GM12878 (cell line): ENCODE results near the gene METTL4.

Experiments
- BHLHE40 ChIP-seq, 2 experiments: fragments of 450-650 bp in 1 of 2; IDR thresholded peaks; 2 replicates each; pipeline ENCODE4 v1.6.1; 2011 to 2017; ENCODE audit warnings: low read depth in 2 of 2, borderline replicate concordance in 1 of 2, improper control_type of control experiment in 1 of 2, low read length in 1 of 2, mild to moderate bottlenecking in 1 of 2
- DPF2 ChIP-seq: fragments of 450-650 bp; IDR thresholded peaks from 2 replicates; pipeline ENCODE4 v1.6.1; 2017; ENCODE audit warnings: mild to moderate bottlenecking
- EP300 ChIP-seq, 2 experiments: fragments of 150-350 bp in 1 of 2; IDR thresholded peaks; 2 replicates each; pipeline ENCODE4 v1.6.1; 2011 to 2012; ENCODE audit warnings: low read depth in 2 of 2, low read length in 2 of 2, borderline replicate concordance in 1 of 2, improper control_type of control experiment in 1 of 2, inconsistent platforms in 1 of 2; ENCODE audit not compliant: control insufficient read depth in 1 of 2
- EZH2 ChIP-seq: IDR thresholded peaks from 2 replicates; pipeline ENCODE4 v1.6.1; 2012; ENCODE audit warnings: low read depth, mild to moderate bottlenecking, control low read depth, inconsistent platforms, low read length, borderline replicate concordance; ENCODE audit not compliant: control insufficient read depth
- POLR2AphosphoS2 ChIP-seq: IDR thresholded peaks from 2 replicates; pipeline ENCODE4 v1.6.1; 2011; ENCODE audit warnings: low read depth, mild to moderate bottlenecking, low read length, improper control_type of control experiment, moderate library complexity
- TCF7 ChIP-seq: IDR thresholded peaks from 2 replicates; pipeline ENCODE4 v1.6.1; 2014; ENCODE audit warnings: antibody characterized with exemption, borderline replicate concordance
- ZNF384 ChIP-seq: IDR thresholded peaks from 2 replicates; pipeline ENCODE4 v1.6.1; 2012; ENCODE audit warnings: low read depth, mild to moderate bottlenecking, low read length, improper control_type of control experiment, borderline replicate concordance
- TF ChIP-seq, protein P1 (sequence below), 3 experiments: IDR thresholded peaks in 2 of 3; conservative IDR thresholded peaks in 1 of 3; 2 replicates each; pipeline ENCODE4 v1.5.1; 2011; ENCODE audit warnings: low read depth in 3 of 3, low read length in 3 of 3, mild to moderate bottlenecking in 3 of 3, control low read depth in 2 of 3, moderate library complexity in 2 of 3, inconsistent platforms in 1 of 3, mixed read lengths in 1 of 3; ENCODE audit not compliant: control insufficient read depth in 2 of 3, insufficient read depth in 1 of 3; ENCODE audit errors: extremely low read depth in 1 of 3

DNA sequence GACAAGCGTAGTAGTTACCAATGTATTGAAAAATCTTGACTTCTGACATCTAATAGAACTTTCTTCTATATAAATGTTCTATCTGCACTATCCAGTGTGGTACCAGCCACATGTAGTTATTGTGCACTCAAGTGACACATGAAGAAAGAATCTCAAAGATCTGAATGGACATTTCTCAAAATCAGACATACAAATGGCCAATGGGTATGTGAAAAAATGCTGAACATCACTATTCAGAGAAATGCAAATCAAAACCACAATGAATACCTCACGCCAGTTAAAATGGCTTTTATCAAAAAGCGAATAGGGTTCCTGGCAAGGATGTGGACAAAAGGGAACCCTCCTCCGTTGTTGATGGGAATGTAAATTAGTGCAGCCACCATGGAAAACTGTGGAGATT lies 46.7 kb upstream of the METTL4 start:
- no peak for TF ChIP-seq POLR2AphosphoS2
- TF ChIP-seq, protein P1, sequence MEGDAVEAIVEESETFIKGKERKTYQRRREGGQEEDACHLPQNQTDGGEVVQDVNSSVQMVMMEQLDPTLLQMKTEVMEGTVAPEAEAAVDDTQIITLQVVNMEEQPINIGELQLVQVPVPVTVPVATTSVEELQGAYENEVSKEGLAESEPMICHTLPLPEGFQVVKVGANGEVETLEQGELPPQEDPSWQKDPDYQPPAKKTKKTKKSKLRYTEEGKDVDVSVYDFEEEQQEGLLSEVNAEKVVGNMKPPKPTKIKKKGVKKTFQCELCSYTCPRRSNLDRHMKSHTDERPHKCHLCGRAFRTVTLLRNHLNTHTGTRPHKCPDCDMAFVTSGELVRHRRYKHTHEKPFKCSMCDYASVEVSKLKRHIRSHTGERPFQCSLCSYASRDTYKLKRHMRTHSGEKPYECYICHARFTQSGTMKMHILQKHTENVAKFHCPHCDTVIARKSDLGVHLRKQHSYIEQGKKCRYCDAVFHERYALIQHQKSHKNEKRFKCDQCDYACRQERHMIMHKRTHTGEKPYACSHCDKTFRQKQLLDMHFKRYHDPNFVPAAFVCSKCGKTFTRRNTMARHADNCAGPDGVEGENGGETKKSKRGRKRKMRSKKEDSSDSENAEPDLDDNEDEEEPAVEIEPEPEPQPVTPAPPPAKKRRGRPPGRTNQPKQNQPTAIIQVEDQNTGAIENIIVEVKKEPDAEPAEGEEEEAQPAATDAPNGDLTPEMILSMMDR (IDR thresholded peaks at IDR 0.05 in 2 of 3, conservative IDR thresholded peaks at IDR 0.05 in 1 of 3; ENCODE audit: control insufficient read depth in 2 of 3, extremely low read depth in 1 of 3, insufficient read depth in 1 of 3, low read depth in 3 of 3, low read length in 3 of 3) = no peak
- TF ChIP-seq TCF7 = no peak
- no peak for TF ChIP-seq ZNF384
- no peak for TF ChIP-seq EZH2
- no peak for TF ChIP-seq BHLHE40 (IDR thresholded peaks at IDR 0.05; ENCODE audit: borderline replicate concordance in 1 of 2, low read depth in 2 of 2, low read length in 1 of 2)
- TF ChIP-seq DPF2 = no peak
- no peak for TF ChIP-seq EP300 (IDR thresholded peaks at IDR 0.05; ENCODE audit: borderline replicate concordance in 1 of 2, control insufficient read depth in 1 of 2, low read depth in 2 of 2, low read length in 2 of 2)
